HG03064 (cell line): Measurements from ENCODE around the gene SERPINA4.

Source experiments
- ATAC-seq: cut with Tn5 transposase; IDR thresholded peaks from one replicate; pipeline ENCODE4 v1.9.1; 2021; ENCODE audit warnings: low read depth; ENCODE audit not compliant: unreplicated experiment

The SERPINA4 gene

DNA sequence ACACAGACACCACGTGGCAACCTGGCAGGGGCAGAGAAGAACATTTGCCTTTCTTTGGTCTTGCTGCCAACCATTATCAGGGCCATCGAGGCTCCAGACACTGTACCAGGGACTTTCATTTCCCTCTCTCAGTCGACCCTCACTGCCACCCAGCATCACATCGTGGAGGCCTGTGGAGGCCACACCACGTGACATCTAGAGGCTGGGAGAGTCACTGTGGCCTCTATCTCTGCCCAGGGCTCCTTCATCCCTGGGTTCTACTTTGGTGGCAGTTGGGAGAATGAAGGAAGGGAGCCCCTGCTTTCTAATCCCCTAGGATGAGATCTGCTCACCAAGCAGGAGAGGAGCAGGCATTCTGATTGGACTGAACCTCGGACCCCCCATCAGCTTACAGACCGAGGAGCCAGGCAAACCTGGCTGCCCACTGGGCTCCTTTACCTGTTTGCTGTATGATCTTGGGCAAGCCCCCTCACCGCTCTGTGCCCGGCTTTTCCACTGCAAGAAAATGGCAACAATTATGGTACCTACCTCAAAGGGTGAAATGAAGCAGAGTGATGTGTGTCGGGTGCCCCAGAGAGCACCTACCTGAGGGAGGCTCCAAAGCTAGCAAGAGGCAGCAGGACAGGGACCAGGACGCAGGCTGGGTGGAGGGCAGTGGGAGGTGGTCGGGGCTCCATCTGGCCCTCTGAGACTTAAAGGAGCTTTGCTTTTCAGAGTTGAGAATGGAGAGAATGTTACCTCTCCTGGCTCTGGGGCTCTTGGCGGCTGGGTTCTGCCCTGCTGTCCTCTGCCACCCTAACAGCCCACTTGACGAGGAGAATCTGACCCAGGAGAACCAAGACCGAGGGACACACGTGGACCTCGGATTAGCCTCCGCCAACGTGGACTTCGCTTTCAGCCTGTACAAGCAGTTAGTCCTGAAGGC is 52.7 kb downstream of the SERPINA4 start:
- ATAC-seq, result no peak

GRCh38 chr14:94614802-94615201 is 53.6 kb downstream of the SERPINA4 start:
- ATAC-seq, result no peak

DNA sequence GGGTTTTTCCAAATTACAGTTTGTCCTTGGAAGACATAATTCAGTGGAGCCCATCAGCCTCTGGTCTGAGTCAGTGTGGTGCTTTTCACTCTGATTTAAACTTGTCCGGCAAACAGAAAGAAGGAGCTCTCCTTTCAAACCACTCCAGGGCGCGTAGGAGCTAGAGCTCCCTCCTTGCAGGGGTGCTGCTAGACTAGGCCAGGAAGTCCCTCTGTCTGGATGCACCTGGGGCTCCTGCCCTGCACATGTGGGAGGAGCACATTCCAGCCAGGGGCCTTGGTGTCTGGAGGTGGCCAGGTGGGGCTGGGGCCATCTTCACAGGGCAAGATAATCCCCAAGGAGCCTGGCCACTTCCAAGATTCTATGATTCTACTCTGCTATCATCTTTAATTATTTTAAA is 54.0 kb downstream of the SERPINA4 start:
- ATAC-seq, result no peak

GRCh38 chr14:94615823-94616570 is 54.8 kb downstream of the SERPINA4 start:
- ATAC-seq, result no peak

DNA sequence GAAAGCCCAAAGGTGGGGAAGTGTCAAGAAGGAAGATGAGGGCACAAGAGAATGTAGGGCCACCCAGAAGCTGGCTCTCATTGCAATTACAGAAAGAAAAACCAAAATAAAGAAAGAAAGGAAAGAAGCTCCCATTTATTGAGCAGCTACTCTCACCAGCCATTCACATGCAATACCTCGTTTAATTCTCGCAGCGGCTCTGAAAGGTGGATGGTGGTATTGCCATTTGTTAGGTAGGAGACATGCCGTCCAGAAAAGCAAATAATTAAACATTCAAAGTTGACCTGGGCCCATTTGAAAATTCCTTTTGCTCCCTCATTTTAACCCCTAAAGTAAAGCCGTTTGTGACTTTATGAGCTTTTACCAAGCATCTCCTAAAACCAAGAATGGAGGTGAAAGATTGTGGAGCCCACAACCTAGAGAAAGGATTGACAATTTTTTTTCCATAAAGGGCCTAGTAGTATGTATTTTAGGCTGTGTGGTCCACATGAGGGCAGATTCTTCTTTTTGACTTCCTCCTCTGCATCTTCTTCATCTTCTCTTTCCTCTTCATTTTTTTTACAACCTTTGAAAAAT is 56.2 kb downstream of the SERPINA4 start:
- no peak for ATAC-seq

GRCh38 chr14:94617988-94618822 is 57.0 kb downstream of the SERPINA4 start:
- ATAC-seq, result no peak

GRCh38 chr14:94619297-94619696 is 58.1 kb downstream of the SERPINA4 start:
- ATAC-seq, result no peak
